OCI-M2 (cell line): ENCODE measurements around the gene ZBED4.

Experiments used
- DNase-seq: peaks from one replicate; lab custom pipeline; 2025; ENCODE audit not compliant: unreplicated experiment; lab: John Stamatoyannopoulos, UW

Gene ZBED4

GRCh38 chr22:49918911-49919881 lies 65.6 kb downstream of the ZBED4 start:
- no peak for DNase-seq

GRCh38 chr22:49920859-49921258 lies 67.2 kb downstream of the ZBED4 start:
- no peak for DNase-seq

GRCh38 chr22:49921508-49922278 lies 68.0 kb downstream of the ZBED4 start:
- no peak for DNase-seq

GRCh38 chr22:49922484-49922883 lies 68.8 kb downstream of the ZBED4 start:
- DNase-seq = no peak

GRCh38 chr22:49922926-49923325 lies 69.3 kb downstream of the ZBED4 start:
- no peak for DNase-seq

- no peak for DNase-seq
Measured at GRCh38 chr22:49923445-49923844, 69.8 kb downstream of the ZBED4 start.

- no peak for DNase-seq
Measured at GRCh38 chr22:49924113-49924833, 70.6 kb downstream of the ZBED4 start.

GRCh38 chr22:49925525-49926128 lies 72.0 kb downstream of the ZBED4 start:
- DNase-seq = no peak

- no peak for DNase-seq
Measured at GRCh38 chr22:49926916-49927315, 73.3 kb downstream of the ZBED4 start.

- no peak for DNase-seq
Measured at GRCh38 chr22:49927483-49928184, 74.0 kb downstream of the ZBED4 start.

GRCh38 chr22:49928185-49928495 lies 74.5 kb downstream of the ZBED4 start:
- DNase-seq = no peak

- DNase-seq = no peak
Measured at GRCh38 chr22:49928555-49929210, 75.0 kb downstream of the ZBED4 start.

- no peak for DNase-seq
Measured at GRCh38 chr22:49929211-49929979, 75.8 kb downstream of the ZBED4 start.

GRCh38 chr22:49929994-49930575 lies 76.4 kb downstream of the ZBED4 start:
- DNase-seq = no peak

GRCh38 chr22:49930596-49931412 lies 77.2 kb downstream of the ZBED4 start:
- peak; percentile 65 for DNase-seq

GRCh38 chr22:49933236-49934159 lies 79.9 kb downstream of the ZBED4 start:
- no peak for DNase-seq
